ENCODE data around the gene DLGAP1. TPM values are rescaled to one million over a fixed set of nuclear protein-coding genes. Genes with fewer than 3 reads are reported as not detected.

Gene DLGAP1
- polyA plus RNA-seq, 1 of the 3 experiments (the other 2 are of a cell fraction): not detected

GRCh38 chr18:3848316-3848715 lies 606.8 kb downstream of the DLGAP1 start:
- no peaks in the 10 kb centered on the region for H3K36me3 ChIP-seq (replicated peaks in 1 of 2; ENCODE audit: control insufficient read depth in 1 of 2, insufficient read depth in 2 of 2, low read length in 1 of 2)
- CTCF ChIA-PET: no interaction called here
- no peaks in the 10 kb centered on the region for H3K79me2 ChIP-seq (ENCODE audit: insufficient read depth)
- POLR2A ChIA-PET: no interaction called here
- no peaks in the 10 kb centered on the region for H3K9me3 ChIP-seq
- DNase-seq: no peak
- WGBS (ENCODE audit: low lambda C conversion rate): 7% methylated on average over 3 of the region's 3 CpGs
- H3K4me2 ChIP-seq: no peak overlapping the region
- no peak for TF ChIP-seq FOSL2 (IDR thresholded peaks at IDR 0.05; ENCODE audit: borderline replicate concordance, low read depth)
- no peak for TF ChIP-seq RCOR1 (IDR thresholded peaks at IDR 0.05; ENCODE audit: low read length)
- TF ChIP-seq CHD2 (IDR thresholded peaks at IDR 0.05; ENCODE audit: low read length, partially characterized antibody): no peak
- no peak for TF ChIP-seq FOXM1 (IDR thresholded peaks at IDR 0.05; ENCODE audit: low read depth)
- TF ChIP-seq RXRA (IDR thresholded peaks at IDR 0.05; ENCODE audit: borderline replicate concordance, low read depth): no peak
- no peak for TF ChIP-seq RFX5 (IDR thresholded peaks at IDR 0.05; ENCODE audit: low read length)
- no peak for TF ChIP-seq MXI1 (IDR thresholded peaks at IDR 0.05; ENCODE audit: low read depth, low read length)
- TF ChIP-seq SIN3A (IDR thresholded peaks at IDR 0.05; ENCODE audit: borderline replicate concordance, low read depth, low read length): no peak
- TF ChIP-seq, protein P1, sequence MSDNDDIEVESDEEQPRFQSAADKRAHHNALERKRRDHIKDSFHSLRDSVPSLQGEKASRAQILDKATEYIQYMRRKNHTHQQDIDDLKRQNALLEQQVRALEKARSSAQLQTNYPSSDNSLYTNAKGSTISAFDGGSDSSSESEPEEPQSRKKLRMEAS (IDR thresholded peaks at IDR 0.05; ENCODE audit: low read depth): no peak
- TF ChIP-seq PBX3 (IDR thresholded peaks at IDR 0.05): no peak
- TF ChIP-seq USF1 (IDR thresholded peaks at IDR 0.05; ENCODE audit: borderline replicate concordance, low read depth): no peak
- no peak for TF ChIP-seq TAF1 (IDR thresholded peaks at IDR 0.05; ENCODE audit: borderline replicate concordance, low read depth, low read length)
- no peak for TF ChIP-seq NRF1 (IDR thresholded peaks at IDR 0.05; ENCODE audit: low read depth, low read length)
- no peak for TF ChIP-seq GATA2 (CRISPR knock-in tag; IDR thresholded peaks at IDR 0.05)
- TF ChIP-seq TCF12 (IDR thresholded peaks at IDR 0.05): no peak
- TF ChIP-seq EP300 (IDR thresholded peaks at IDR 0.05; ENCODE audit: borderline replicate concordance in 1 of 2, low read depth in 1 of 2, low read length in 1 of 2): no peak
- TF ChIP-seq, protein P2, sequence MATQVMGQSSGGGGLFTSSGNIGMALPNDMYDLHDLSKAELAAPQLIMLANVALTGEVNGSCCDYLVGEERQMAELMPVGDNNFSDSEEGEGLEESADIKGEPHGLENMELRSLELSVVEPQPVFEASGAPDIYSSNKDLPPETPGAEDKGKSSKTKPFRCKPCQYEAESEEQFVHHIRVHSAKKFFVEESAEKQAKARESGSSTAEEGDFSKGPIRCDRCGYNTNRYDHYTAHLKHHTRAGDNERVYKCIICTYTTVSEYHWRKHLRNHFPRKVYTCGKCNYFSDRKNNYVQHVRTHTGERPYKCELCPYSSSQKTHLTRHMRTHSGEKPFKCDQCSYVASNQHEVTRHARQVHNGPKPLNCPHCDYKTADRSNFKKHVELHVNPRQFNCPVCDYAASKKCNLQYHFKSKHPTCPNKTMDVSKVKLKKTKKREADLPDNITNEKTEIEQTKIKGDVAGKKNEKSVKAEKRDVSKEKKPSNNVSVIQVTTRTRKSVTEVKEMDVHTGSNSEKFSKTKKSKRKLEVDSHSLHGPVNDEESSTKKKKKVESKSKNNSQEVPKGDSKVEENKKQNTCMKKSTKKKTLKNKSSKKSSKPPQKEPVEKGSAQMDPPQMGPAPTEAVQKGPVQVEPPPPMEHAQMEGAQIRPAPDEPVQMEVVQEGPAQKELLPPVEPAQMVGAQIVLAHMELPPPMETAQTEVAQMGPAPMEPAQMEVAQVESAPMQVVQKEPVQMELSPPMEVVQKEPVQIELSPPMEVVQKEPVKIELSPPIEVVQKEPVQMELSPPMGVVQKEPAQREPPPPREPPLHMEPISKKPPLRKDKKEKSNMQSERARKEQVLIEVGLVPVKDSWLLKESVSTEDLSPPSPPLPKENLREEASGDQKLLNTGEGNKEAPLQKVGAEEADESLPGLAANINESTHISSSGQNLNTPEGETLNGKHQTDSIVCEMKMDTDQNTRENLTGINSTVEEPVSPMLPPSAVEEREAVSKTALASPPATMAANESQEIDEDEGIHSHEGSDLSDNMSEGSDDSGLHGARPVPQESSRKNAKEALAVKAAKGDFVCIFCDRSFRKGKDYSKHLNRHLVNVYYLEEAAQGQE (IDR thresholded peaks at IDR 0.05; ENCODE audit: low read depth, low read length): no peak
- no peak for TF ChIP-seq USF2 (IDR thresholded peaks at IDR 0.05; ENCODE audit: borderline replicate concordance, low read depth, low read length)
- no peak for TF ChIP-seq ZBTB33 (IDR thresholded peaks at IDR 0.05; ENCODE audit: borderline replicate concordance, low read depth)
- no peaks in the 10 kb centered on the region; the same call in 1 of the 2 replicates for H3K27me3 ChIP-seq (ENCODE audit: insufficient read depth)
- H2AFZ ChIP-seq (ENCODE audit: low read depth): no peak overlapping the region
- no peaks in the 10 kb centered on the region for H3K9me2 ChIP-seq
- H4K20me1 ChIP-seq (ENCODE audit: insufficient read depth): no peaks in the 10 kb centered on the region
- H3K27ac ChIP-seq (ENCODE audit: low read depth in 2 of 2, low read length in 1 of 2): no peak overlapping the region
- no peaks in the 10 kb centered on the region for H3F3A ChIP-seq (replicated peaks; ENCODE audit: insufficient read depth)
- H3K9ac ChIP-seq: no peak overlapping the region
- no peaks in the 10 kb centered on the region for H3K4me1 ChIP-seq (ENCODE audit: control insufficient read depth in 1 of 2, insufficient read depth in 2 of 2, low read depth in 1 of 2, low read length in 1 of 2)
- H3K4me3 ChIP-seq (ENCODE audit: low read depth in 2 of 2, low read length in 1 of 2): no peak overlapping the region
